Spleen (tissue), 11 donors: Measurements from ENCODE around the gene SETD1B. TPM values are rescaled to one million over a fixed set of nuclear protein-coding genes. Genes with fewer than 3 reads are reported as not detected.

ENCODE experiments used
- DNase-seq: peaks from one replicate; pipeline ENCODE4 v3.0.0-alpha.2; 2020
- H3K27ac ChIP-seq, 8 donors: fragments of 200-600 bp; sonication (generic) in 7 of 8; 1 replicate in 4 of 8; 2 replicates in 4 of 8; pipeline versions ENCODE4 v1.5.0 to v1.8.0; 2016 to 2021; ENCODE audit warnings: inconsistent platforms in 4 of 8, mild to moderate bottlenecking in 4 of 8, moderate library complexity in 1 of 8
- H3K27me3 ChIP-seq, 7 donors: fragments of 200-600 bp; sonication (generic) in 6 of 7; replicated peaks in 1 of 7; 1 replicate in 4 of 7; 2 replicates in 3 of 7; pipeline versions ENCODE4 v1.5.0 to v1.8.0; 2016 to 2021; ENCODE audit warnings: inconsistent platforms in 3 of 7, mild to moderate bottlenecking in 1 of 7
- H3K36me3 ChIP-seq, 6 donors: fragments of 200-600 bp; sonication (generic) in 5 of 6; 1 replicate in 4 of 6; 2 replicates in 2 of 6; pipeline versions ENCODE4 v1.5.0 to v1.8.0; 2016 to 2021; ENCODE audit warnings: inconsistent platforms in 2 of 6
- H3K4me1 ChIP-seq, 6 donors: fragments of 200-600 bp; sonication (generic) in 5 of 6; 1 replicate in 3 of 6; 2 replicates in 3 of 6; pipeline versions ENCODE4 v1.5.0 to v1.8.0; 2016 to 2021; ENCODE audit warnings: inconsistent platforms in 3 of 6
- H3K4me3 ChIP-seq, 8 donors: fragments of 200-600 bp; sonication (generic) in 7 of 8; 1 replicate in 4 of 8; 2 replicates in 4 of 8; pipeline versions ENCODE4 v1.5.0 to v1.8.0; 2016 to 2021; ENCODE audit warnings: inconsistent platforms in 4 of 8, mild to moderate bottlenecking in 4 of 8, moderate library complexity in 2 of 8
- H3K9me3 ChIP-seq, 8 donors: fragments of 200-600 bp; sonication (generic) in 7 of 8; 1 replicate in 4 of 8; 2 replicates in 4 of 8; pipeline versions ENCODE4 v1.5.0 to v1.8.0; 2016 to 2021; ENCODE audit warnings: inconsistent platforms in 4 of 8
- CTCF ChIP-seq, 11 experiments: fragments of 200-600 bp in 7 of 11; fragments of 450-650 bp in 4 of 11; sonication (generic) in 4 of 11; IDR thresholded peaks in 8 of 11; conservative IDR thresholded peaks in 3 of 11; 1 replicate in 7 of 11; 2 replicates in 4 of 11; pipeline versions ENCODE4 v1.4.0 to v1.8.0; 2016 to 2021; ENCODE audit warnings: antibody characterized with exemption in 11 of 11, inconsistent platforms in 4 of 11, mild to moderate bottlenecking in 1 of 11
- POLR2A ChIP-seq, 3 donors: fragments of 450-650 bp; IDR thresholded peaks; one replicate each; pipeline ENCODE4 v1.5.1; 2017; ENCODE audit warnings: antibody characterized with exemption in 3 of 3, mild to moderate bottlenecking in 1 of 3
- POLR2AphosphoS5 ChIP-seq, 3 donors: sonication (generic); formaldehyde crosslinking; IDR thresholded peaks; one replicate each; pipeline ENCODE4 v1.5.1; 2017; ENCODE audit warnings: antibody characterized with exemption in 3 of 3
- WGBS, 5 donors: extraction: QIAGEN DNeasy Blood & Tissue Kit in 3 of 5; methylation state at CpG; one replicate each; pipeline versions ENCODE4 v1.1.5 to v1.1.7; 2013 to 2018; 5-methylcytosine and 5-hydroxymethylcytosine counted together
- intact Hi-C: fragments of 100-400 bp; cut with DNase I; formaldehyde crosslinking; loops from one replicate; pipeline ENCODE4 v1.15.0; 2023; ENCODE audit warnings: low total_unique reads
- polyA plus RNA-seq, 3 donors: library from polyadenylated mRNA; stranded (reverse); fragments of 200-250 nt; gene quantifications; one replicate each; pipeline ENCODE4 v1.2.1, GENCODE V29; 2013
- total RNA-seq, 7 donors: library from RNA; depleted of rRNA in 3 of 7; stranded (reverse); fragments of >200 nt in 3 of 7; fragmentation: NEBNext Ultra II Directional in 4 of 7; extraction: Animal tissue kit (Norgen Biotek cat#: 25700) in 4 of 7; gene quantifications; one replicate each; pipeline versions ENCODE4 v1.1.0 to v1.2.1, GENCODE V29; 2016 to 2021
- donor health status: healthy with polysubstance abuse.
- donor health status: DM: no; HTN: no; CAD: no; lungs with moderate emphysema.
- donor health status: DM: no; HTN: no; CAD: no.
- donor health status: Bipolar disorder and iron deficiency.
- donor health status: healthy.
- donor health status: DM: no; HTN: no; CAD: no.
- donor health status: DM: yes; HTN: yes; CAD: no.

SETD1B gene
- total and polyA plus RNA-seq, 10 donors = 3.3 to 37.7 (median 22.1) TPM

GRCh38 chr12:121809712-121810116 lies 5.9 kb downstream of the SETD1B start:
- no peak overlapping the region for H3K4me3 ChIP-seq
- peak; percentile 79 for DNase-seq
- peaks cover 0 to 85% (median 40%) of the 10 kb centered on the region in 6 donors for H3K36me3 ChIP-seq
- WGBS, 5 donors = 88 to 94% (median 91%) methylated on average over 27 of the region's 27 CpGs
- peaks cover 53 to 99% (median 75%) of the 10 kb centered on the region in 6 donors for H3K4me1 ChIP-seq
- TF ChIP-seq POLR2AphosphoS5 (IDR thresholded peaks at IDR 0.05) (peak in 1 of 3 donors; percentile 22), POLR2A (IDR thresholded peaks at IDR 0.05) (no peak)
- no peaks in the 10 kb centered on the region for H3K27me3 ChIP-seq
- H3K27ac ChIP-seq = no peak overlapping the region
- H3K9me3 ChIP-seq = no peaks in the 10 kb centered on the region
- intact Hi-C loops = no loop called here

- peaks cover 0 to 91% (median 46%) of the 10 kb centered on the region in 6 donors for H3K36me3 ChIP-seq
- no peaks in the 10 kb centered on the region for H3K27me3 ChIP-seq
- intact Hi-C loops = no loop called here
- H3K9me3 ChIP-seq = no peaks in the 10 kb centered on the region
- H3K27ac ChIP-seq = peak overlapping the region in 4 of 8 donors; percentile 71 to 86 (median 83)
- peak overlapping the region in 1 of 8 donors; percentile 86 for H3K4me3 ChIP-seq
- TF ChIP-seq CTCF (IDR thresholded peaks at IDR 0.05 in 8 of 11, conservative IDR thresholded peaks at IDR 0.05 in 3 of 11) (no peak), POLR2AphosphoS5 (IDR thresholded peaks at IDR 0.05) (peak in 2 of 3 donors; percentile 28 to 63)
- peaks cover 53 to 99% (median 73%) of the 10 kb centered on the region in 6 donors for H3K4me1 ChIP-seq
- peak; percentile 79 for DNase-seq
- WGBS, 5 donors = 81 to 93% (median 85%) methylated on average over 25 to 33 of the region's 33 CpGs
Measured at GRCh38 chr12:121810234-121810817, 6.5 kb downstream of the SETD1B start.

GRCh38 chr12:121810833-121811433 lies 7.1 kb downstream of the SETD1B start:
- H3K4me1 ChIP-seq = peaks cover 50 to 95% (median 68%) of the 10 kb centered on the region in 6 donors
- H3K4me3 ChIP-seq = peak overlapping the region in 7 of 8 donors; percentile 53 to 86 (median 66)
- WGBS, 5 donors = 58 to 68% (median 59%) methylated on average over 6 of the region's 6 CpGs

More at GRCh38 chr12:121810833-121811433, 7.1 kb downstream of the SETD1B start:
- Histone ChIP-seq H3K9me3 (no peaks in the 10 kb centered on the region), H3K27ac (peak overlapping the region in 6 of 8 donors; percentile 60 to 86 (median 80)), H3K27me3 (no peaks in the 10 kb centered on the region), H3K36me3 (peaks cover 0 to 94% (median 52%) of the 10 kb centered on the region in 6 donors)
- TF ChIP-seq CTCF (IDR thresholded peaks at IDR 0.05 in 8 of 11, conservative IDR thresholded peaks at IDR 0.05 in 3 of 11) = no peak
- TF ChIP-seq POLR2A (IDR thresholded peaks at IDR 0.05) = no peak
- TF ChIP-seq POLR2AphosphoS5 (IDR thresholded peaks at IDR 0.05) = no peak
- intact Hi-C loops = no loop called here
- DNase-seq = no peak
